ENCODE measurements around the gene RPS15. TPM values are rescaled to one million over a fixed set of nuclear protein-coding genes. Genes with fewer than 3 reads are reported as not detected.

The RPS15 gene
- total and polyA plus RNA-seq, 9 of the 15 experiments (the other 6 are each of a cell fraction or from before 2014, with no cell fraction given), result 605 to 2,791 (median 957) TPM

DNA sequence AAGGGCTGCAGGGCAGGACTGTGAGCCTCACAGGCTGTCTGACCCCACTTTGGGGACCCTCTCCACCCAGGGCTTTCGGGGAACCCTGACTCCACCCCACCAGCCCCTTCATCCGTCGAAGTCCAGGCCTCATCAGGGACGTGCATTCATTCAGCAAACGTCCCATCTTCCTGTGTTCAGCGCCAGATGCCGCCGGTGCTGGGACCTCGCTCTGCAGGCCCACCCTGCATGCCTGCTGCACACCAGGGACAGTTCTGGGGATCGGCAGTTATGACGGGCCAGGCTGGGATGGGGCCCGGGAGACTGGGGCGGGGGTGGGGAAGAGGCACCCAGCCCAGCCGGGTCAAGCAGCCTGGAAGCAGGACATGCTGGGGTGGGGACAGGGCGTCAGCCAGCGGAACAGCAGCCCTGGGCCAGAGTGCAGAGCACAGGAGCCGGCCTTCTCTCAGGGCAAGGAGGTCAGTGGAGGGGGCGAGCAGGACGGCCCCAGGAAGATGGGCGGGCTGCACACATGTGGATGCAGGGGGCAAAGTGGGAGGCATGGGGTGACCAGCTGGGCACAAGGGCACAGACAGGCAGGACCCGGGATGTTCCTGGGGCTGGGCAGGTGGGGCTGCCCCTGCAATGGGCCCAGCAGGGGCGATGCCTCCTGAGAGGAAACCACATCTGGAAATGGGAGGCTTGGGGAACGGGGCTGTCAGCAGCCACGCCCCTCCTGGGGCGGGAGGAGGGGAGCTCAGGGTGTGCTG lies 42.0 kb upstream of the RPS15 start (continued):
- TF ChIP-seq POLR2B (IDR thresholded peaks at IDR 0.05; ENCODE audit: low read depth, partially characterized antibody) (peak; percentile 56), KLF13 (tag; IDR thresholded peaks at IDR 0.05; ENCODE audit: borderline replicate concordance, low read depth) (no peak), KLF16 (IDR thresholded peaks at IDR 0.05) (no peak), YY1 (IDR thresholded peaks at IDR 0.05; ENCODE audit: borderline replicate concordance in 1 of 3, control insufficient read depth in 1 of 3, extremely low read depth in 1 of 3, insufficient read depth in 3 of 3, insufficient read length in 1 of 3, insufficient replicate concordance in 2 of 3, low read depth in 1 of 3, low read length in 2 of 3) (no peak), MTA2 (IDR thresholded peaks at IDR 0.05; ENCODE audit: low read depth) (no peak), SRSF7 (optimal IDR thresholded peaks at IDR 0.05; ENCODE audit: low read depth, low read length) (no peak), SMAD2 (IDR thresholded peaks at IDR 0.05; ENCODE audit: low read depth, low read length) (no peak), CBX1 (IDR thresholded peaks at IDR 0.05; ENCODE audit: low read depth) (0 out of 2 replicates have a peak, but pooled peaks have one; percentile 35)
- TF ChIP-seq, protein P1, sequence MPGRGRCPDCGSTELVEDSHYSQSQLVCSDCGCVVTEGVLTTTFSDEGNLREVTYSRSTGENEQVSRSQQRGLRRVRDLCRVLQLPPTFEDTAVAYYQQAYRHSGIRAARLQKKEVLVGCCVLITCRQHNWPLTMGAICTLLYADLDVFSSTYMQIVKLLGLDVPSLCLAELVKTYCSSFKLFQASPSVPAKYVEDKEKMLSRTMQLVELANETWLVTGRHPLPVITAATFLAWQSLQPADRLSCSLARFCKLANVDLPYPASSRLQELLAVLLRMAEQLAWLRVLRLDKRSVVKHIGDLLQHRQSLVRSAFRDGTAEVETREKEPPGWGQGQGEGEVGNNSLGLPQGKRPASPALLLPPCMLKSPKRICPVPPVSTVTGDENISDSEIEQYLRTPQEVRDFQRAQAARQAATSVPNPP (IDR thresholded peaks at IDR 0.05; ENCODE audit: borderline replicate concordance, insufficient read depth, insufficient read length), result no peak
- TF ChIP-seq, protein P2, sequence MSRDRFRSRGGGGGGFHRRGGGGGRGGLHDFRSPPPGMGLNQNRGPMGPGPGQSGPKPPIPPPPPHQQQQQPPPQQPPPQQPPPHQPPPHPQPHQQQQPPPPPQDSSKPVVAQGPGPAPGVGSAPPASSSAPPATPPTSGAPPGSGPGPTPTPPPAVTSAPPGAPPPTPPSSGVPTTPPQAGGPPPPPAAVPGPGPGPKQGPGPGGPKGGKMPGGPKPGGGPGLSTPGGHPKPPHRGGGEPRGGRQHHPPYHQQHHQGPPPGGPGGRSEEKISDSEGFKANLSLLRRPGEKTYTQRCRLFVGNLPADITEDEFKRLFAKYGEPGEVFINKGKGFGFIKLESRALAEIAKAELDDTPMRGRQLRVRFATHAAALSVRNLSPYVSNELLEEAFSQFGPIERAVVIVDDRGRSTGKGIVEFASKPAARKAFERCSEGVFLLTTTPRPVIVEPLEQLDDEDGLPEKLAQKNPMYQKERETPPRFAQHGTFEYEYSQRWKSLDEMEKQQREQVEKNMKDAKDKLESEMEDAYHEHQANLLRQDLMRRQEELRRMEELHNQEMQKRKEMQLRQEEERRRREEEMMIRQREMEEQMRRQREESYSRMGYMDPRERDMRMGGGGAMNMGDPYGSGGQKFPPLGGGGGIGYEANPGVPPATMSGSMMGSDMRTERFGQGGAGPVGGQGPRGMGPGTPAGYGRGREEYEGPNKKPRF (IDR thresholded peaks at IDR 0.05; ENCODE audit: low read depth, low read length), result no peak
- TF ChIP-seq, protein P3, sequence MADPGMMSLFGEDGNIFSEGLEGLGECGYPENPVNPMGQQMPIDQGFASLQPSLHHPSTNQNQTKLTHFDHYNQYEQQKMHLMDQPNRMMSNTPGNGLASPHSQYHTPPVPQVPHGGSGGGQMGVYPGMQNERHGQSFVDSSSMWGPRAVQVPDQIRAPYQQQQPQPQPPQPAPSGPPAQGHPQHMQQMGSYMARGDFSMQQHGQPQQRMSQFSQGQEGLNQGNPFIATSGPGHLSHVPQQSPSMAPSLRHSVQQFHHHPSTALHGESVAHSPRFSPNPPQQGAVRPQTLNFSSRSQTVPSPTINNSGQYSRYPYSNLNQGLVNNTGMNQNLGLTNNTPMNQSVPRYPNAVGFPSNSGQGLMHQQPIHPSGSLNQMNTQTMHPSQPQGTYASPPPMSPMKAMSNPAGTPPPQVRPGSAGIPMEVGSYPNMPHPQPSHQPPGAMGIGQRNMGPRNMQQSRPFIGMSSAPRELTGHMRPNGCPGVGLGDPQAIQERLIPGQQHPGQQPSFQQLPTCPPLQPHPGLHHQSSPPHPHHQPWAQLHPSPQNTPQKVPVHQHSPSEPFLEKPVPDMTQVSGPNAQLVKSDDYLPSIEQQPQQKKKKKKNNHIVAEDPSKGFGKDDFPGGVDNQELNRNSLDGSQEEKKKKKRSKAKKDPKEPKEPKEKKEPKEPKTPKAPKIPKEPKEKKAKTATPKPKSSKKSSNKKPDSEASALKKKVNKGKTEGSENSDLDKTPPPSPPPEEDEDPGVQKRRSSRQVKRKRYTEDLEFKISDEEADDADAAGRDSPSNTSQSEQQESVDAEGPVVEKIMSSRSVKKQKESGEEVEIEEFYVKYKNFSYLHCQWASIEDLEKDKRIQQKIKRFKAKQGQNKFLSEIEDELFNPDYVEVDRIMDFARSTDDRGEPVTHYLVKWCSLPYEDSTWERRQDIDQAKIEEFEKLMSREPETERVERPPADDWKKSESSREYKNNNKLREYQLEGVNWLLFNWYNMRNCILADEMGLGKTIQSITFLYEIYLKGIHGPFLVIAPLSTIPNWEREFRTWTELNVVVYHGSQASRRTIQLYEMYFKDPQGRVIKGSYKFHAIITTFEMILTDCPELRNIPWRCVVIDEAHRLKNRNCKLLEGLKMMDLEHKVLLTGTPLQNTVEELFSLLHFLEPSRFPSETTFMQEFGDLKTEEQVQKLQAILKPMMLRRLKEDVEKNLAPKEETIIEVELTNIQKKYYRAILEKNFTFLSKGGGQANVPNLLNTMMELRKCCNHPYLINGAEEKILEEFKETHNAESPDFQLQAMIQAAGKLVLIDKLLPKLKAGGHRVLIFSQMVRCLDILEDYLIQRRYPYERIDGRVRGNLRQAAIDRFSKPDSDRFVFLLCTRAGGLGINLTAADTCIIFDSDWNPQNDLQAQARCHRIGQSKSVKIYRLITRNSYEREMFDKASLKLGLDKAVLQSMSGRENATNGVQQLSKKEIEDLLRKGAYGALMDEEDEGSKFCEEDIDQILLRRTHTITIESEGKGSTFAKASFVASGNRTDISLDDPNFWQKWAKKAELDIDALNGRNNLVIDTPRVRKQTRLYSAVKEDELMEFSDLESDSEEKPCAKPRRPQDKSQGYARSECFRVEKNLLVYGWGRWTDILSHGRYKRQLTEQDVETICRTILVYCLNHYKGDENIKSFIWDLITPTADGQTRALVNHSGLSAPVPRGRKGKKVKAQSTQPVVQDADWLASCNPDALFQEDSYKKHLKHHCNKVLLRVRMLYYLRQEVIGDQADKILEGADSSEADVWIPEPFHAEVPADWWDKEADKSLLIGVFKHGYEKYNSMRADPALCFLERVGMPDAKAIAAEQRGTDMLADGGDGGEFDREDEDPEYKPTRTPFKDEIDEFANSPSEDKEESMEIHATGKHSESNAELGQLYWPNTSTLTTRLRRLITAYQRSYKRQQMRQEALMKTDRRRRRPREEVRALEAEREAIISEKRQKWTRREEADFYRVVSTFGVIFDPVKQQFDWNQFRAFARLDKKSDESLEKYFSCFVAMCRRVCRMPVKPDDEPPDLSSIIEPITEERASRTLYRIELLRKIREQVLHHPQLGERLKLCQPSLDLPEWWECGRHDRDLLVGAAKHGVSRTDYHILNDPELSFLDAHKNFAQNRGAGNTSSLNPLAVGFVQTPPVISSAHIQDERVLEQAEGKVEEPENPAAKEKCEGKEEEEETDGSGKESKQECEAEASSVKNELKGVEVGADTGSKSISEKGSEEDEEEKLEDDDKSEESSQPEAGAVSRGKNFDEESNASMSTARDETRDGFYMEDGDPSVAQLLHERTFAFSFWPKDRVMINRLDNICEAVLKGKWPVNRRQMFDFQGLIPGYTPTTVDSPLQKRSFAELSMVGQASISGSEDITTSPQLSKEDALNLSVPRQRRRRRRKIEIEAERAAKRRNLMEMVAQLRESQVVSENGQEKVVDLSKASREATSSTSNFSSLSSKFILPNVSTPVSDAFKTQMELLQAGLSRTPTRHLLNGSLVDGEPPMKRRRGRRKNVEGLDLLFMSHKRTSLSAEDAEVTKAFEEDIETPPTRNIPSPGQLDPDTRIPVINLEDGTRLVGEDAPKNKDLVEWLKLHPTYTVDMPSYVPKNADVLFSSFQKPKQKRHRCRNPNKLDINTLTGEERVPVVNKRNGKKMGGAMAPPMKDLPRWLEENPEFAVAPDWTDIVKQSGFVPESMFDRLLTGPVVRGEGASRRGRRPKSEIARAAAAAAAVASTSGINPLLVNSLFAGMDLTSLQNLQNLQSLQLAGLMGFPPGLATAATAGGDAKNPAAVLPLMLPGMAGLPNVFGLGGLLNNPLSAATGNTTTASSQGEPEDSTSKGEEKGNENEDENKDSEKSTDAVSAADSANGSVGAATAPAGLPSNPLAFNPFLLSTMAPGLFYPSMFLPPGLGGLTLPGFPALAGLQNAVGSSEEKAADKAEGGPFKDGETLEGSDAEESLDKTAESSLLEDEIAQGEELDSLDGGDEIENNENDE (IDR thresholded peaks at IDR 0.05; ENCODE audit: low read depth, low read length), result no peak

All from K562 (cell line).